ENCODE results near the gene AGO3.

The AGO3 gene

GRCh38 chr1:35902671-35903070 is 28.2 kb upstream of the AGO3 start:
- ATAC-seq = no peak
- TF ChIP-seq, protein P1, sequence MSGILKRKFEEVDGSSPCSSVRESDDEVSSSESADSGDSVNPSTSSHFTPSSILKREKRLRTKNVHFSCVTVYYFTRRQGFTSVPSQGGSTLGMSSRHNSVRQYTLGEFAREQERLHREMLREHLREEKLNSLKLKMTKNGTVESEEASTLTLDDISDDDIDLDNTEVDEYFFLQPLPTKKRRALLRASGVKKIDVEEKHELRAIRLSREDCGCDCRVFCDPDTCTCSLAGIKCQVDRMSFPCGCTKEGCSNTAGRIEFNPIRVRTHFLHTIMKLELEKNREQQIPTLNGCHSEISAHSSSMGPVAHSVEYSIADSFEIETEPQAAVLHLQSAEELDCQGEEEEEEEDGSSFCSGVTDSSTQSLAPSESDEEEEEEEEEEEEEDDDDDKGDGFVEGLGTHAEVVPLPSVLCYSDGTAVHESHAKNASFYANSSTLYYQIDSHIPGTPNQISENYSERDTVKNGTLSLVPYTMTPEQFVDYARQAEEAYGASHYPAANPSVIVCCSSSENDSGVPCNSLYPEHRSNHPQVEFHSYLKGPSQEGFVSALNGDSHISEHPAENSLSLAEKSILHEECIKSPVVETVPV (CRISPR knock-in tag; IDR thresholded peaks at IDR 0.05) = no peak
- TF ChIP-seq ZFP3 (CRISPR knock-in tag; IDR thresholded peaks at IDR 0.05) (no peak), TCF4 (CRISPR knock-in tag; IDR thresholded peaks at IDR 0.05; ENCODE audit: borderline replicate concordance) (no peak), ZNF8 (CRISPR knock-in tag; IDR thresholded peaks at IDR 0.05) (no peak), OSR1 (CRISPR knock-in tag; IDR thresholded peaks at IDR 0.05) (no peak), ZC3H10 (CRISPR knock-in tag; IDR thresholded peaks at IDR 0.05) (no peak), TOX (CRISPR knock-in tag; IDR thresholded peaks at IDR 0.05; ENCODE audit: borderline replicate concordance) (no peak), CREB5 (CRISPR knock-in tag; IDR thresholded peaks at IDR 0.05; ENCODE audit: low read depth) (no peak), CSDC2 (CRISPR knock-in tag; IDR thresholded peaks at IDR 0.05) (no peak), PPARA (CRISPR knock-in tag; IDR thresholded peaks at IDR 0.05; ENCODE audit: borderline replicate concordance) (no peak), ISL1 (CRISPR knock-in tag; IDR thresholded peaks at IDR 0.05) (no peak), ZFP30 (CRISPR knock-in tag; IDR thresholded peaks at IDR 0.05) (no peak), ESRRG (CRISPR knock-in tag; IDR thresholded peaks at IDR 0.05) (no peak), ZNF565 (CRISPR knock-in tag; conservative IDR thresholded peaks at IDR 0.05; ENCODE audit: low read depth) (no peak), PATZ1 (CRISPR knock-in tag; IDR thresholded peaks at IDR 0.05; ENCODE audit: borderline replicate concordance) (no peak), TSHZ2 (CRISPR knock-in tag; IDR thresholded peaks at IDR 0.05) (no peak), SNAI2 (CRISPR knock-in tag; IDR thresholded peaks at IDR 0.05) (no peak)
- TF ChIP-seq, protein P2, sequence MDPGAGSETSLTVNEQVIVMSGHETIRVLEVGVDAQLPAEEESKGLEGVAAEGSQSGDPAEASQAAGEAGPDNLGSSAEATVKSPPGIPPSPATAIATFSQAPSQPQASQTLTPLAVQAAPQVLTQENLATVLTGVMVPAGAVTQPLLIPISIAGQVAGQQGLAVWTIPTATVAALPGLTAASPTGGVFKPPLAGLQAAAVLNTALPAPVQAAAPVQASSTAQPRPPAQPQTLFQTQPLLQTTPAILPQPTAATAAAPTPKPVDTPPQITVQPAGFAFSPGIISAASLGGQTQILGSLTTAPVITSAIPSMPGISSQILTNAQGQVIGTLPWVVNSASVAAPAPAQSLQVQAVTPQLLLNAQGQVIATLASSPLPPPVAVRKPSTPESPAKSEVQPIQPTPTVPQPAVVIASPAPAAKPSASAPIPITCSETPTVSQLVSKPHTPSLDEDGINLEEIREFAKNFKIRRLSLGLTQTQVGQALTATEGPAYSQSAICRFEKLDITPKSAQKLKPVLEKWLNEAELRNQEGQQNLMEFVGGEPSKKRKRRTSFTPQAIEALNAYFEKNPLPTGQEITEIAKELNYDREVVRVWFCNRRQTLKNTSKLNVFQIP (CRISPR knock-in tag; IDR thresholded peaks at IDR 0.05; ENCODE audit: borderline replicate concordance, low read depth) = no peak

- TF ChIP-seq RARB (CRISPR knock-in tag; IDR thresholded peaks at IDR 0.05) = no peak
- no peak for ATAC-seq
Observed at GRCh38 chr1:35914717-35915116, 16.2 kb upstream of the AGO3 start.

DNA sequence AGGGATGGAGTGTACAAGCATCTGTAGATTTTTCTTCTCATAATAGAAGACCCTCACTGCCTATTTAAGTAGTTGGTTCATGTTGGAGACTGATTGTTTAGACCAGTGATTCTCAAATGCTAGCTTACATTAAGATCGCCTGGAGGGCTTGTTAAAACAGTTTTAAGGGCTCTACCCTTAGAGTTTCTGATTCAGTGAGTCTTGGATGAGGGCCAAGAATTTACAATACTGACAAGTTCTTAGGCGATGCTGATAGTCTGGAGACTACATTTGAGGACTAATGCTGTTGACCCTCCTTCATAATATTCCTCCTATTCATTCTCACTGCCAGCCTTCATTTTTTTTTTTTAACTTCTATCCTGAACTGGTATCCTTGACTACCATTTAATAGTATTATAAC is 15.2 kb upstream of the AGO3 start:
- ATAC-seq = no peak

More for the DNA sequence above, 15.2 kb upstream of the AGO3 start:
- TF ChIP-seq RARB (CRISPR knock-in tag; IDR thresholded peaks at IDR 0.05) (no peak), BACH2 (CRISPR knock-in tag; IDR thresholded peaks at IDR 0.05; ENCODE audit: borderline replicate concordance) (no peak), OSR1 (CRISPR knock-in tag; IDR thresholded peaks at IDR 0.05) (no peak), ARNTL (CRISPR knock-in tag; IDR thresholded peaks at IDR 0.05; ENCODE audit: borderline replicate concordance, low read depth) (no peak), ZNF70 (CRISPR knock-in tag; IDR thresholded peaks at IDR 0.05) (no peak), TSHZ2 (CRISPR knock-in tag; IDR thresholded peaks at IDR 0.05) (no peak), ESRRG (CRISPR knock-in tag; IDR thresholded peaks at IDR 0.05) (no peak), GLIS3 (CRISPR knock-in tag; IDR thresholded peaks at IDR 0.05) (no peak), ZFP3 (CRISPR knock-in tag; IDR thresholded peaks at IDR 0.05) (no peak), ISL1 (CRISPR knock-in tag; IDR thresholded peaks at IDR 0.05) (no peak), ZNF8 (CRISPR knock-in tag; IDR thresholded peaks at IDR 0.05) (no peak)
- TF ChIP-seq, protein P1 (CRISPR knock-in tag; IDR thresholded peaks at IDR 0.05) = no peak
- TF ChIP-seq, protein P2 (CRISPR knock-in tag; IDR thresholded peaks at IDR 0.05; ENCODE audit: borderline replicate concordance, low read depth) = no peak

Measured in SK-N-SH treated with all-trans-retinoic acid at 6 μM for 48 hours (cell line).